GM21360 (cell line): ENCODE results near the gene ZSWIM9.
"Not testable (repeated sequence)": the region's sequence is repeated elsewhere in the genome, so short reads cannot be mapped to it uniquely, and the experiment has no call there.

Source experiments
- ATAC-seq: cut with Tn5 transposase; IDR thresholded peaks from one replicate; pipeline ENCODE4 v1.9.1; 2021; ENCODE audit warnings: mild to moderate bottlenecking, moderate library complexity; ENCODE audit not compliant: unreplicated experiment

The ZSWIM9 gene

DNA sequence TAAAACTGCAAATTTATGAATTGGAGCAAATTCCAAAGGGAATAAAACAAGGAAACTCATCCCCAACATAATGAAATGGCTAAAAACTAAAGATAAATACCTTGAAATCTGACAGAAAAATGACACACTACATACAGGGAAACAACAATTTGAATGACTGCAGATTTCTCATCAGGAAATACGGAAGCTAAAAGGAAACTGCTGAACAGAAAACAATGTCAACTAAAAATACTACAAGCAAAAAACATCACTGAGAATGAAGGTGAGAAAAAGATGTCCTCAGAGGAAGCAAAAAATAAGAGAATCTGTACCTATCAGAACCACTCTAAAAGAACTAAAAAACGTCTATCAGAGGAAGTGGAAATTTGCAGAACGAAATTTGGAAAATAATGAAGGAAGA lies 39.5 kb downstream of the ZSWIM9 start:
- ATAC-seq: no peak

DNA sequence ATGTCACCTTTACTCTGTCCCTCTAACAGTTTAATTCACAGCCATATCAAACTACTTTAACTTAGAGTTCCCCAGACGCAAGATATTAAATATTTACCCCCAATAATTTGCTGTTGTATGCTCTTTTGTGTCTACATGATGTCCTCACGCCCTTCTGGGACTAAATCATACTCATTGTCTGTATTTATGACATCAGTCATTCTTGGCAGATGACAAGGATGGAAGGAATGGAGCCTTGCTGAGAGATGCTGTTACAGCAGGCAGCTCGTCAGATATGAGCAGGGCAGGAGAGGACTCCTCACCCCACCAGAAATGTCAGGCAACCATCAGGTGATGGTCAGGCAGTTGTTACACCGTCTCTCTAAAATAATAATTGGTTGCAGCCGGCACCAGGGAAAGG lies 43.5 kb downstream of the ZSWIM9 start:
- no peak for ATAC-seq

DNA sequence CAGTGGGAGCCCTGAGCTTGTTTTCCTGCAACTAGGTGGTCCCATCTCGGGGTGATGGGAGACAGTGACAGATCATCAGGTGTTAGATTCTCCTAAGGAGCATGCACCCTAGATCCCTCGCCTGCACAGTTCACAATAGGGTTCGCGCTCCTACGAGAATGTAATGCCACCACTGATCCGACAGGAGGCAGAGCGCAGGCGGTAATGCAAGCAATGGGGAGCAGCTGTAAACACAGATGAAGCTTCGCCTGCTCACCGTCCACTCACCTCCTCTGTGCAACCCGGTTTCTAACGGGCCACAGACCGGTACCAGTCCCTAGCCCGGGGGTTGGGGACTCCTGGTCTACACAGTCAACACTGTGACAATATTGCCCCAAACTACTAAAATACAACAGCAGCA lies 46.5 kb downstream of the ZSWIM9 start:
- ATAC-seq: no peak

DNA sequence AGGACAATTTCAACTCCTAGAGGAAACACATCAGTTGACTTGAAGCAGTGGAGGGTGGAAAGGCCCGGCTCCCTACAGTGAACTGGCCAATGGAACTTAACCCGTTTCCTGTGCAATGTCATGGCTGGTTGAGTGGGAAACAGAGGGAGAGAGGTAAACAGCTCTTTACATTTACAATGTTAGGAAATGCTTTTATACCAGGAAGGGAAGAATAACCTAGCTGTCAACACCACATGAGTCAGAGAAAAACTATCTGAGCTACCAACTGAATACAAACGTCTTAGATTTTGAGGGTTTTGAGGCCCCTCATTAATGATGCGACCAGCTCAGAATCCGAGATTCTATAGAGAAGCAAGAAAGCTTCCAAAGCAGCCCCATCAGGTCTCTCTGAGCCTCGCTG lies 48.5 kb downstream of the ZSWIM9 start:
- ATAC-seq: no peak

DNA sequence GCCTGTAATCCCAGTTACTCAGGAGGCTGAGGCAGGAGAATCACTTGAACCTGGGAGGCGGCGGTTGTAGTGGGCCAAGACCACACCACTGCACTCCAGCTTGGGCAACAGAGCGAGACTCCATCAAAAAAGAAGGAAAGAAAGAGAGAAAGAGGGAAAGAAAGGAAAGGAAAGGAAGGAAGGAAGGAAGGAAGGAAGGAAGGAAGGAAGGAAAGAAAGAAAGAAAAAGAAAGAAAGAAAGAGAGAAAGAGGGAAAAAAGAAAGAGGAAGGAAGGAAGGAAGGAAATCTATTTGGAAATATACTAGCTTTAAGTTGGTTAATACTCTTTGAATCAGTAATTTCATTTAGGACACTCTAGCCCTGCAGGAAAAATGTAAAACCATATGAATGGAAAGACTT lies 50.3 kb downstream of the ZSWIM9 start:
- not testable (repeated sequence) for ATAC-seq

DNA sequence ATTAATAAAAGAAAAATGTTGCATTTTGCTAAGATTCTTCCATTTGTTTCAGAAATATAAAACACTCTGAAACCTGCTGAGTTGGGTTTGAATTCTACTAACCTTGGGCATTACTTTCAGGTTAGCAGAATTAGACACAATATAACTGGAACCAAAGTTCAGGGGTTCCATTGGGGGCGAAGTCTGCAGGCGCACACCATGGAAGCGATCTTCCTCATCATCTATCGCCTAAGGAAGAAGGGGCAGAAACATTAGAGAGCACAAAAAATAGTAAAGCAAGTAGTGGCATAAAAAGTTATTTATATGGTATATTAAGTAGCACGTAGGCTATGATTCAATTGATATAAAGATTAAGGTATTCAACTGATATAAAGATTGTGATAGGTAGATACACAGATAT lies 51.1 kb downstream of the ZSWIM9 start:
- no peak for ATAC-seq

DNA sequence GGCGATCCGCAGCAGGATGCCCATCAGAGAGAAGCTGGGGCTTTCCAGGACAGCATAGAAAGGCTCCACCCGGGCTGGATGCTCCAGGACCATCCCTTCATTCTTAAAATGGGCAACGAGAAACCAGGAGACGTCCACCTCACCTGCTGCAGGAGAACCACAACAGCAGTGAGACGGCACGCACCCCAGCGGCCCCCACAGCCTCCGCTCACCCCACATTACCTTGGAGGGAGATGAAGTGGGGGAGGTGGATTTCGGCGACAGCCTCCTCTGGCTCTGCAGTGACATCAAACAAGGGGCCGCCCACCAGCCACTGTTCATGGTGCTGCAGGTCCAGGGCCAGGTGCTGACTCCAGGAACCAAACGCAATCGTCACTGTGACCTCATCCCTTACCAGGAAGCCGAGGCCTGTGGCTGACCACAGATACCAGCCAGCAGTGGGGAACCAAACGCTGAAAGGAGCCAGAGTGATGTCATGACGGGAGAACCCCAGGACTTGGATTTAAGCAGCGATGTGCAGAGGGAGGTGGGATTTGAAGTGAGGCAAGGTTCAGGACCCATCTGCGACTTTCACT lies 60.2 kb downstream of the ZSWIM9 start:
- ATAC-seq: no peak

DNA sequence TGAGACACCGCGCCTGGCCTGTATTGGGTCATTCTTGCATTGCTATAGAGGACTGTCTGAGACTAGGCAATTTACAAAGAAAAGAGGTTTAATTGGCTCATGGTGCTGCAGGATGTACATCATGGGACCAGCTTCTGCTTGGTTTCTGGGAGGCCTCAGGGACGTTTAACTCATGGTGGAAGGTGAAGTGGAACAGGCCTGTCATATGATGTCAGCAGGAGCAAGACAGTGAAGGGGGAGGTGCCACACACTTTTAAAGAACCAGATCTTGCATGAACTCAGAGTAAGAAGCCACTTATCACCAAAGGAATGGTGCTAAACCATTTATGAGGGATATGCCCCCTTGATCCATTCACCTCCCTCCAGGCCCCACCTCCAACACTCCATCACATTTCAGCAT lies 66.6 kb downstream of the ZSWIM9 start:
- ATAC-seq: no peak

DNA sequence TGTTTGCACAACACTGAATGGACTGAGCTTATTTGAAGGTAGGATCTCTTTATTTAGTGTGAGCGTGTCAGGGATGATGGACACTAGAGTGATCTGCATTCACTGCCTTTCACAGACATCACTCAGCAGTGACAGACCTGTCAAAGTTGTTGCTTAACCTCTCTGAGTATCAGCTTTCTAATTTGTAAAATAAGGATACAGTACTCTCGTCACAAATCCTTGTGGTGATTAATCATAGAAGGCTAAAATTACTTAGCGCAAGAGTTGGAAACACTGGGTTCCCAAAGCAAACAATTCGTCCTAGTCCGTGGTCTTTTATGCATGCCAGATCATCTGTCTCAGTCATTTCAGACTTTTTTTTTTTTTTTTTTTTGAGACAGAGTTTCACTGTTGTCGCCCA lies 68.6 kb downstream of the ZSWIM9 start:
- no peak for ATAC-seq

DNA sequence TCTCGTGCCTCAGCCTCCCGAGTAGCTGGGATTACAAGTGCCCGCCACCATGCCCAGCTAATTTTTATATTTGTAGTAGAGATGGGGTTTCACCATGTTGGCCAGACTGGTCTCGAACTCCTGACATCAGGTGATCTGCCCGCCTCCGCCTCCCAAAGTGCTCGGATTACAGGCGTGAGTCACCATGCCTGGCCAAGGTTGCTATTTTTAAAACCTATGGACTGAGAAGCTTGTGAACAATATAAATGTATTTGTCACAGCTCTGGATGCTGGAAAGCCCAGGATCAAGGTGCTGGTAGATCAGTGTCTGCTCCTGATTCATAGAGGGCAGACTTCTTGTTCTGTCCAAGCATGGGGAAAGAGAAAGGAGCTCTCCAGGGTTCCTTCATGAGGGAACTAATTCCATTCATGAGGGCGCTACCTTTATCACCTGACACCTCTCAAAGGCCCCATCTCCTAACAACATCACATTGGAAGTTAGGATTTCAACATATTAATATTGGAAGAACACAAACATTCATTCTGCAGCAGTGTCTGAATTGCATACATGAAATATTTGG lies 69.2 kb downstream of the ZSWIM9 start:
- no peak for ATAC-seq

DNA sequence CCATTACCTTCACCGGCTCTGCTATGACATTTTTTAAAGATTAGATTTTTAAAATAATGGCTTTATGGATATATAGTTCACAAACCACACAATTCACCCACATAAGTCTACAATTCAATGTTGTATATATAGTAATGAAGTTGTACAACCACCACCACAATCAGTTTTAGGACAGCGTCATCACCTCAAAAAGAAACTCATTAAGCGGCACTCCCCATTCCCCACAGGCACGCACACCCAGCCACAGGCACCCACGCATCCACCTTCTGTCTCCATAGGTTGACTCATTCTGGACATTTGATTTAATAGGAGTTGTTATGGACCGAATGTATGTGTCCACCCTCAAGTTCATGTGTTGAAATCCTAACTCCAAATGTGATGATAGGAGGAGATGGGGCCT lies 71.3 kb downstream of the ZSWIM9 start:
- ATAC-seq: not testable (repeated sequence)

DNA sequence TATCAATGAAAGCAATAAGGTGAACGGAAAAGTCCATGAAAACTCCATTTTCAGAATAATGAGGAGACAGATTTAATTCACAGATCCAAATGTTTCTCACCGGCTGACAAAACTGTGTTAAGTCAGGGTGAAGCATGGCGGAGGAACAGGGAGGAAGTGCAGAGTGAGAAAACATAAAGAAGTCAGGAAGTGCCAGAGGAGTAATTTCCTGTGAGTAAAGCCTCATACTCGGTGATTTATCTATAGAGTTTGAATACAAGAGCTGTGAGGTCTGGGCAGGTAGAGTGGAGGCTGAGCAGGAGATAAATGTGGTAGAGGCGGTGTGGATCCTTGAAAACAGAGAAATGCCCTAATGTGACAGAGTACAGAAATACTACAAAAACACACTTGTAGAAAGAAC lies 73.8 kb downstream of the ZSWIM9 start:
- no peak for ATAC-seq

DNA sequence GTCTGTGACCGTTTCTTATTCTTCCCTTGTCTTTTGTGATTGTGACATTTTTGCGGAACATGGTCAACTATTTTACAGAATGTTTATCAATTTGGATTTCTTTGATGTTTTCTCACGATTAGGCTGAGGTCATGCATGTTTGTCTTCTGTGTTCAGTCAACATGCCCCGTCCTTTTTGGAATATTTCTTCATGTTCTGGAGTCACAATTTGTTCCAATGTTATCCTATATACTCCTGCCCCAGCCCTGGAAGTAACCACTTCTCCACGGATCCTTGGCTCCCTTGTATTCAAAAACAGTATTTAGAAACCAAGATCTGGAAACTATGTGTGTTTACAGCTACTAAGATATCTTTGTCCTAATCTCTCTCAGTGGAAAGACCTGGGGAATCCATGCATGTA lies 75.6 kb downstream of the ZSWIM9 start:
- ATAC-seq: no peak

DNA sequence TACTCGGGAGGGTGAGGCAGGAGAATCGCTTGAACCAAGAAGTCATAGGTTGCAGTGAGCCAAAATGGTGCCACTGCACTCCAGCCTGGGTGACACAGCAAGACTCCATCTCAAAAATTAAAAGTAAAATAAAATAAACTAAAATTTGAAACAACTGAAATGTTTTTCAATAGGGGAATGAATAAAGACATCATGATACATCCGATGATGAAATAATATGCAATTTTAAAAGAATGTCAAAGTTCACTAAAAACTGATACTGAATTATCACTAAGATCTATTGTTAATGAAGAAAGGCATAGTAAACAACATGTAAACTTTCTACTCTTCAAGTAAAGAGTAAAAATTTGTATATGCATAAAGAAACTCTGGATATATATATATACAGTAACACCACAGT lies 76.7 kb downstream of the ZSWIM9 start:
- ATAC-seq: no peak
